GDM1 (cell line): ENCODE data around the gene OGFR.

ENCODE experiments used
- DNase-seq: peaks from one replicate; lab custom pipeline; 2025; lab: John Stamatoyannopoulos, UW

Gene OGFR

GRCh38 chr20:62825986-62826645, 21.5 kb downstream of the OGFR start:
- no peak for DNase-seq

GRCh38 chr20:62826646-62827310, 22.1 kb downstream of the OGFR start:
- no peak for DNase-seq

GRCh38 chr20:62827311-62828038, 22.8 kb downstream of the OGFR start:
- DNase-seq, result no peak

- DNase-seq, result no peak
Observed at GRCh38 chr20:62828051-62828450, 23.4 kb downstream of the OGFR start.

- no peak for DNase-seq
Observed at GRCh38 chr20:62828511-62829230, 24.0 kb downstream of the OGFR start.

GRCh38 chr20:62829231-62830230, 24.9 kb downstream of the OGFR start:
- DNase-seq, result no peak

GRCh38 chr20:62830251-62830650, 25.6 kb downstream of the OGFR start:
- DNase-seq, result no peak

GRCh38 chr20:62830821-62831220, 26.2 kb downstream of the OGFR start:
- no peak for DNase-seq

- DNase-seq, result no peak
Observed at GRCh38 chr20:62831361-62831788, 26.7 kb downstream of the OGFR start.

- DNase-seq, result no peak
Observed at GRCh38 chr20:62831854-62832211, 27.2 kb downstream of the OGFR start.

GRCh38 chr20:62832212-62832922, 27.7 kb downstream of the OGFR start:
- peak; percentile 20 for DNase-seq

- DNase-seq, result no peak
Observed at GRCh38 chr20:62832951-62833391, 28.3 kb downstream of the OGFR start.

- no peak for DNase-seq
Observed at GRCh38 chr20:62834967-62835730, 30.5 kb downstream of the OGFR start.

GRCh38 chr20:62835931-62836861, 31.6 kb downstream of the OGFR start:
- DNase-seq, result no peak

GRCh38 chr20:62836967-62837490, 32.4 kb downstream of the OGFR start:
- DNase-seq, result no peak

GRCh38 chr20:62837790-62838127, 33.1 kb downstream of the OGFR start:
- no peak for DNase-seq

- DNase-seq, result no peak
Observed at GRCh38 chr20:62838128-62838891, 33.7 kb downstream of the OGFR start.

- no peak for DNase-seq
Observed at GRCh38 chr20:62839261-62839660, 34.6 kb downstream of the OGFR start.
